Breast epithelium (tissue), 3 donors: ENCODE measurements around the gene FABP1.

Experiments used
- POLR2A ChIP-seq: fragments of 450-650 bp; IDR thresholded peaks from one replicate; pipeline ENCODE4 v1.6.1; 2016; ENCODE audit warnings: antibody characterized with exemption, mild to moderate bottlenecking, moderate library complexity
- POLR2AphosphoS5 ChIP-seq, 3 donors: sonication (generic); formaldehyde crosslinking; IDR thresholded peaks; one replicate each; pipeline ENCODE4 v1.6.1; 2017; ENCODE audit warnings: antibody characterized with exemption in 3 of 3
- TF ChIP-seq, protein P1 (sequence below), 3 donors: fragments of 450-650 bp; IDR thresholded peaks; one replicate each; pipeline ENCODE4 v1.5.1; 2016 to 2017; ENCODE audit warnings: antibody characterized with exemption in 3 of 3, mild to moderate bottlenecking in 3 of 3, moderate library complexity in 3 of 3

DNA sequence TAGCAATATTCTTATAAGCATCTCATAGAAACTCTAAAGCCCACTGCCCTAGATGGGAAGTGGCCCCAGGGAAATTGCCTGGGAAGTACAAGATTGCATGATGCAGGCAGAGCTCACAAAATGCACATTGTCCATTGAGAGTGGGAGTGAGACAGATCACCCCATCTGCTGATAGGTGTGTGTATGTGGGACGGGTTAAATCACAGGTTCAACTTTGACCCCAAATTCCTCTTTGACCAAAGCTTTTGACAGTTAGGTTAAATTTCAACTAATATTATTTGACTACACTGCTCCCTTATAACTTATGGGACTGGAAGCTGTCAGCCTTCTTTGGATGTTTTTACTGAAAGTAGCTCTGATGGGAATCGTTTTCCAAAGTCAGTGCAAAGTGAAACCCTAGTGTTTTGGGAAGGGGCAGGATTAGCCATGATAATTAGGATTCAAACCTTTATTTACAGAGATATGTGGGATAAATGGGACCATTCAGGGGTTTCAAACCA lies 11.4 kb upstream of the FABP1 start:
- TF ChIP-seq, protein P1, sequence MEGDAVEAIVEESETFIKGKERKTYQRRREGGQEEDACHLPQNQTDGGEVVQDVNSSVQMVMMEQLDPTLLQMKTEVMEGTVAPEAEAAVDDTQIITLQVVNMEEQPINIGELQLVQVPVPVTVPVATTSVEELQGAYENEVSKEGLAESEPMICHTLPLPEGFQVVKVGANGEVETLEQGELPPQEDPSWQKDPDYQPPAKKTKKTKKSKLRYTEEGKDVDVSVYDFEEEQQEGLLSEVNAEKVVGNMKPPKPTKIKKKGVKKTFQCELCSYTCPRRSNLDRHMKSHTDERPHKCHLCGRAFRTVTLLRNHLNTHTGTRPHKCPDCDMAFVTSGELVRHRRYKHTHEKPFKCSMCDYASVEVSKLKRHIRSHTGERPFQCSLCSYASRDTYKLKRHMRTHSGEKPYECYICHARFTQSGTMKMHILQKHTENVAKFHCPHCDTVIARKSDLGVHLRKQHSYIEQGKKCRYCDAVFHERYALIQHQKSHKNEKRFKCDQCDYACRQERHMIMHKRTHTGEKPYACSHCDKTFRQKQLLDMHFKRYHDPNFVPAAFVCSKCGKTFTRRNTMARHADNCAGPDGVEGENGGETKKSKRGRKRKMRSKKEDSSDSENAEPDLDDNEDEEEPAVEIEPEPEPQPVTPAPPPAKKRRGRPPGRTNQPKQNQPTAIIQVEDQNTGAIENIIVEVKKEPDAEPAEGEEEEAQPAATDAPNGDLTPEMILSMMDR (IDR thresholded peaks at IDR 0.05) = no peak
- TF ChIP-seq POLR2A = no peak
- no peak for TF ChIP-seq POLR2AphosphoS5 (IDR thresholded peaks at IDR 0.05)
